Articular chondrocyte of knee joint (primary cell): Measurements from ENCODE around the gene GPC4. TPM values are rescaled to one million over a fixed set of nuclear protein-coding genes. Genes with fewer than 3 reads are reported as not detected.

ENCODE experiments used
- total RNA-seq: library from RNA; depleted of rRNA; stranded (reverse); fragments of >200 nt; gene quantifications from 2 replicates; pipeline ENCODE4 v1.2.3, GENCODE V29; 2012

The GPC4 gene
- 0.13 and 0.76 TPM in 2 replicates for total RNA-seq

GRCh38 chrX:133415276-133416105 is at the start of gene GPC4:
TSS of gene GPC4 (minus strand) at chrX:133415489. CDS start at chrX:133414965, 524 bp downstream.

Other genes starting within 250 kb of the GPC4 start
- gene TFDP3, start 197.1 kb downstream of the GPC4 start, total RNA-seq = not detected in 2 replicates